Measurements from ENCODE around the gene MGAT4C. TPM values are rescaled to one million over a fixed set of nuclear protein-coding genes. Genes with fewer than 3 reads are reported as not detected.

The MGAT4C gene
- total RNA-seq, 4 donors from 2014 or later, result under 0.01 to 0.60 (median 0.22) TPM; not detected in 1

DNA sequence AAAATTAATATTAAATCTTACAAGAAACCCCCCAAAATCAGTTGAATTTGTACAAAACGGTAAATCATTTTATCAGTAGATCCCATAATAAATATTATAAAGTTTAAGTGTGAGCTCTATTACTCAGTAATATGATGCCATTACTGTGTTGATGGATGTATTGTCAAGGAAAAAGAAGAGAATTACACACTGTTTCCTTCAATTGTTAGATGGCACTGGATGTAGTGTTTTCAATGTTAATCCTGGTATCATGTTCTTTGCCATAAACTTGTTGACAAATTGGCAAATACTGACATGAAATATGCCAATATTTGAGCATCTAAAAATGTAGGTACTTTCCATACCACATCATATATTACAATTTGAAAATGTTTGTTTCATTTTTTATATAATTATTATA, 280.5 kb downstream of the MGAT4C start:
- no peaks in the 10 kb centered on the region for H3K27me3 ChIP-seq
- no peaks in the 10 kb centered on the region for H3K9me3 ChIP-seq
- WGBS, 2 donors, result 86 to 91% methylated on average over 1 of the region's 1 CpG
- H3K4me3 ChIP-seq, result no peak overlapping the region
- DNase-seq (ENCODE audit: low spot score in 2 of 2), result no peak
- no peak for TF ChIP-seq EP300 (IDR thresholded peaks at IDR 0.05)
- TF ChIP-seq, protein P1, sequence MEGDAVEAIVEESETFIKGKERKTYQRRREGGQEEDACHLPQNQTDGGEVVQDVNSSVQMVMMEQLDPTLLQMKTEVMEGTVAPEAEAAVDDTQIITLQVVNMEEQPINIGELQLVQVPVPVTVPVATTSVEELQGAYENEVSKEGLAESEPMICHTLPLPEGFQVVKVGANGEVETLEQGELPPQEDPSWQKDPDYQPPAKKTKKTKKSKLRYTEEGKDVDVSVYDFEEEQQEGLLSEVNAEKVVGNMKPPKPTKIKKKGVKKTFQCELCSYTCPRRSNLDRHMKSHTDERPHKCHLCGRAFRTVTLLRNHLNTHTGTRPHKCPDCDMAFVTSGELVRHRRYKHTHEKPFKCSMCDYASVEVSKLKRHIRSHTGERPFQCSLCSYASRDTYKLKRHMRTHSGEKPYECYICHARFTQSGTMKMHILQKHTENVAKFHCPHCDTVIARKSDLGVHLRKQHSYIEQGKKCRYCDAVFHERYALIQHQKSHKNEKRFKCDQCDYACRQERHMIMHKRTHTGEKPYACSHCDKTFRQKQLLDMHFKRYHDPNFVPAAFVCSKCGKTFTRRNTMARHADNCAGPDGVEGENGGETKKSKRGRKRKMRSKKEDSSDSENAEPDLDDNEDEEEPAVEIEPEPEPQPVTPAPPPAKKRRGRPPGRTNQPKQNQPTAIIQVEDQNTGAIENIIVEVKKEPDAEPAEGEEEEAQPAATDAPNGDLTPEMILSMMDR (IDR thresholded peaks at IDR 0.05), result no peak
- no peak for TF ChIP-seq POLR2A (IDR thresholded peaks at IDR 0.05)
- H3K4me1 ChIP-seq, result no peaks in the 10 kb centered on the region
- H3K36me3 ChIP-seq, result no peaks in the 10 kb centered on the region
- no peak overlapping the region for H3K27ac ChIP-seq

DNA sequence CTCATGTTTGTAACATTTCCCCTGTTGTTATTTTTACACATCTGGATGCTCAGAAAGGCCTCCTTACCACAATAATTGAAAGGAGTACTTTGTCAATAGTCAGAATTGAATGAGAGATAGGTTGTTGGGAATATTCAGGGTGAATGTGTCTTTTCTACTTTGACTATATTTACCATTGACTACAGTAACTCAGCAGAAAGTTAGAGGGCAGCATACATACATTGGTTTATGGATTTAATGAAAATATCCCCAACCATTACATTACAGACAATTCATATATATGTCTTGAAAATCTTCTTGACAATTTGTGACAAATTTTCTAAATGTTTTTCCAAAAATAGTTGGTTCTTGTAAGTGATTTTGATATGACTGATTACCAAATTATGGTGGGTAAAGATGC, 284.4 kb downstream of the MGAT4C start:
- Histone ChIP-seq H3K36me3 (no peaks in the 10 kb centered on the region), H3K4me1 (no peaks in the 10 kb centered on the region), H3K27ac (no peak overlapping the region), H3K27me3 (no peaks in the 10 kb centered on the region), H3K4me3 (no peak overlapping the region), H3K9me3 (no peaks in the 10 kb centered on the region)
- TF ChIP-seq, protein P1 (IDR thresholded peaks at IDR 0.05), result no peak
- no peak for TF ChIP-seq EP300 (IDR thresholded peaks at IDR 0.05)
- TF ChIP-seq POLR2A (IDR thresholded peaks at IDR 0.05), result no peak
- no peak for DNase-seq (ENCODE audit: low spot score in 2 of 2)

DNA sequence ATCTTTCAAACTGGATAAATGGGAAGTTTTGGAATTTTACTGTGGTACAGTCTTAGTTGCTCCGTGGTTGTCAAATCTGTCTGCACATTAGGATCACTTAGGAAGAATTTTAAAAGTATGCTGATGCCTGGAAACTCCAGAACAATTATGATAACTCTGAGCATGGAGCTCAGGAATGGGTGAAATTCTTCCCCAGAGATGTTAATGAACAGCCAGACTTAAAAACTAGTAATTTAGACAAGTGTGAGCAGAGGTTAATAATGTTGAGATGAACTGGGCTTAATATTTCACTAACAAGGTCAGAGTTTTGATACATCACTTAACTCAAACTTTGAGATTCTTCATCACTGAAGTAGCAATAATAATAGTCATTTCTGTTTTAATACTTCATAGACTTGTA, 287.6 kb downstream of the MGAT4C start:
- WGBS, 2 donors, result 49 to 66% methylated on average over 1 of the region's 1 CpG
- H3K27ac ChIP-seq, result no peak overlapping the region
- DNase-seq (ENCODE audit: low spot score in 2 of 2), result no peak

DNA sequence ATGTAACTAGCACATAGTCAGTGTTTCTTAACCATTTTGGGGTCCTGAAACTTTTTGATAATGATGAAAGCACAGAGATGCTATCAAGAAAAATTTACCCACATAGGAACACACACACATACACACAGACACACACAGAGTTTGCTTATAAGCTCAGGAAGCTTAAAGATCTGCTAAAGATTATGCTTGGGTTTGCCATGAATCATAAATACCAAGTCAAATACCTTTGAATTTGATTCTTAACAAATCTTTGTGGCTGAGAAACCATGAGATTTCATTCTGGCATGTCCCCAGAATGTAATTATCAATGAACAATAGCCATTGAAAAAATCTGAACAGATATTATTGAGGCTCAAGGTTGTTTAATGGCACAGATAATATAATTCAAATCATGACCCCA, 292.9 kb downstream of the MGAT4C start:
- TF ChIP-seq, protein P1 (IDR thresholded peaks at IDR 0.05), result no peak
- TF ChIP-seq EP300 (IDR thresholded peaks at IDR 0.05) (no peak), POLR2A (IDR thresholded peaks at IDR 0.05) (no peak)
- peaks cover 0 to 3% (median 0%) of the 10 kb centered on the region in 4 donors for H3K9me3 ChIP-seq
- no peak for DNase-seq (ENCODE audit: low spot score in 2 of 2)
- H3K27me3 ChIP-seq, result no peaks in the 10 kb centered on the region
- no peaks in the 10 kb centered on the region for H3K36me3 ChIP-seq
- H3K27ac ChIP-seq, result no peak overlapping the region
- no peak overlapping the region for H3K4me3 ChIP-seq
- H3K4me1 ChIP-seq, result no peaks in the 10 kb centered on the region

More for the DNA sequence above, 287.6 kb downstream of the MGAT4C start:
- Histone ChIP-seq H3K4me3 (no peak overlapping the region), H3K27me3 (no peaks in the 10 kb centered on the region), H3K4me1 (no peaks in the 10 kb centered on the region), H3K36me3 (no peaks in the 10 kb centered on the region), H3K9me3 (peaks cover 0 to 3% (median 0%) of the 10 kb centered on the region in 4 donors)
- TF ChIP-seq POLR2A (IDR thresholded peaks at IDR 0.05) (no peak), EP300 (IDR thresholded peaks at IDR 0.05) (no peak)
- TF ChIP-seq, protein P1 (IDR thresholded peaks at IDR 0.05), result no peak

DNA sequence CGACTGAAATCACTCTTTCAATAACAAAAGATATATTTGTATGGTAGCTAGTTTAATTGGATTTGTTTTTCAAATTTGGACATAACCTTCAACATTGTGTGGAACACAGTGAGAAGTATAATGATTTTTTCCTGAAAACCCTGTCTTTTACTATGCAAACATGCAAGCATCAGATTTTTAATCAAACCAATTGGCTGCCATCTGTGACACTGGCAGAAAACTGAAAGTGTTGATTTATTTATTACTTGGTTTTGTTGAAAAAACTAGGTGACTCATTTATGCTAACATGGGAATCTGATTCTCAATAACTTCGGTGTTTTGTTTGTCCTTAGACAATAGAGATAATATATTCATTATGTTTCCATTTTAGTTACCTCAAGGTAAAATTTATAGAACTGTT, 300.1 kb downstream of the MGAT4C start:
- no peak for DNase-seq (ENCODE audit: low spot score in 2 of 2)
- Histone ChIP-seq H3K27ac (no peak overlapping the region), H3K36me3 (no peaks in the 10 kb centered on the region), H3K27me3 (no peaks in the 10 kb centered on the region), H3K9me3 (no peaks in the 10 kb centered on the region), H3K4me1 (no peaks in the 10 kb centered on the region), H3K4me3 (no peak overlapping the region)
- no peak for TF ChIP-seq POLR2A (IDR thresholded peaks at IDR 0.05)
- TF ChIP-seq, protein P1 (IDR thresholded peaks at IDR 0.05), result no peak
- WGBS, 2 donors, result 63 to 69% methylated on average over 2 of the region's 2 CpGs

All from tibial nerve (tissue), 4 donors.